Small intestine (tissue), 7 donors: ENCODE measurements around the gene ZMYM1. TPM values are rescaled to one million over a fixed set of nuclear protein-coding genes. Genes with fewer than 3 reads are reported as not detected.

Source experiments
- DNase-seq, 2 donors: peaks; one replicate each; pipeline versions ENCODE4 v3.0.0 to v3.0.0-alpha.2; 2013
- FAIRE-seq: peaks from 2 replicates; lab custom pipeline; 2012; peaks lifted over from hg19 to GRCh38; lab: Jason Lieb, UNC
- H3K27ac ChIP-seq, 3 donors: one replicate each; pipeline ENCODE4 v1.5.1; 2013; ENCODE audit warnings: low read length in 2 of 3, mild to moderate bottlenecking in 2 of 3, control low read depth in 1 of 3, inconsistent platforms in 1 of 3, low read depth in 1 of 3, moderate library complexity in 1 of 3
- H3K27me3 ChIP-seq, 3 donors: one replicate each; pipeline ENCODE4 v1.6.1; 2013; ENCODE audit warnings: low read length in 3 of 3, inconsistent platforms in 1 of 3; ENCODE audit not compliant: control insufficient read depth in 3 of 3, insufficient read depth in 3 of 3
- H3K36me3 ChIP-seq, 3 donors: one replicate each; pipeline ENCODE4 v1.6.1; 2013; ENCODE audit warnings: low read length in 3 of 3, inconsistent platforms in 1 of 3, low read depth in 1 of 3, mild to moderate bottlenecking in 1 of 3, moderate library complexity in 1 of 3; ENCODE audit not compliant: control insufficient read depth in 3 of 3, insufficient read depth in 2 of 3
- H3K4me1 ChIP-seq, 3 donors: one replicate each; pipeline ENCODE4 v1.6.1; 2013; ENCODE audit warnings: low read length in 2 of 3, inconsistent platforms in 1 of 3, low read depth in 1 of 3, mild to moderate bottlenecking in 1 of 3, moderate library complexity in 1 of 3; ENCODE audit not compliant: control insufficient read depth in 3 of 3, insufficient read depth in 2 of 3
- H3K4me3 ChIP-seq, 3 donors: one replicate each; pipeline ENCODE4 v1.5.1; 2013; ENCODE audit warnings: low read length in 3 of 3, control low read depth in 1 of 3, inconsistent platforms in 1 of 3, low read depth in 1 of 3, mild to moderate bottlenecking in 1 of 3, moderate library complexity in 1 of 3
- H3K9me3 ChIP-seq, 2 donors: one replicate each; pipeline ENCODE4 v1.6.1; 2013; ENCODE audit warnings: low read depth in 1 of 2, low read length in 1 of 2; ENCODE audit not compliant: control insufficient read depth in 2 of 2, insufficient read depth in 1 of 2
- WGBS, 3 donors: extraction: QIAGEN DNeasy Blood & Tissue Kit; methylation state at CpG; one replicate each; pipeline ENCODE4 v1.1.7; 2013; 5-methylcytosine and 5-hydroxymethylcytosine counted together
- polyA plus RNA-seq, 4 donors: library from polyadenylated mRNA; stranded (reverse) in 3 of 4; unstranded in 1 of 4; fragments of 200-250 nt in 3 of 4; fragments of 120-200 nt in 1 of 4; gene quantifications; one replicate each; pipeline versions ENCODE4 v1.2.1 to v1.2.3, GENCODE V29; 2013
- donor health status: healthy with polysubstance abuse.
- donor health status: control.
- donor health status: control.
- donor health status: Bipolar disorder and iron deficiency.
- donor health status: healthy.

The ZMYM1 gene
- polyA plus RNA-seq, 4 donors, result 1.1 to 17.5 (median 3.2) TPM

DNA sequence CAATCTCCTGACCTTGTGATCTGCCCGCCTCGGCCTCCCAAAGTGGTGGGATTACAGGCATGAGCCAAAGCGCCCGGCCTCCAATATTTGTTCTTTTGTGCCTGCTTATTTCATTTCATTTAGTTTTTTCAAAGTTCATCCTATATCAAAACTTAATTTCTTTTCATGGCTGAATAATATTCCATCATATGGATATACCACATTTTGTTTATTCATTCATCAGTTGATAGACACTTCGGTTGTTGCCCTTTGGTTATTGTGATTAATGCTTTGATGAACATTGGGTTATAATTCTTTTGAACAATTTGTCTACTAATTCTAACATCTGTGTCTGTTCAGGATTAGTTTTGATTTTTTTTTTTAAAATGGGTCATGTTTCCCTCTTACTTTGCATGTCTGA lies 72.0 kb downstream of the ZMYM1 start:
- no peak overlapping the region for H3K4me3 ChIP-seq
- no peak for DNase-seq
- peaks cover 0 to 2% of the 10 kb centered on the region in 2 donors for H3K9me3 ChIP-seq
- H3K27ac ChIP-seq, result no peak overlapping the region
- H3K36me3 ChIP-seq, result no peaks in the 10 kb centered on the region
- FAIRE-seq, result no peak
- WGBS, 3 donors, result 93 to 98% (median 97%) methylated on average over 5 of the region's 5 CpGs
- no peaks in the 10 kb centered on the region for H3K4me1 ChIP-seq
- H3K27me3 ChIP-seq, result no peaks in the 10 kb centered on the region

DNA sequence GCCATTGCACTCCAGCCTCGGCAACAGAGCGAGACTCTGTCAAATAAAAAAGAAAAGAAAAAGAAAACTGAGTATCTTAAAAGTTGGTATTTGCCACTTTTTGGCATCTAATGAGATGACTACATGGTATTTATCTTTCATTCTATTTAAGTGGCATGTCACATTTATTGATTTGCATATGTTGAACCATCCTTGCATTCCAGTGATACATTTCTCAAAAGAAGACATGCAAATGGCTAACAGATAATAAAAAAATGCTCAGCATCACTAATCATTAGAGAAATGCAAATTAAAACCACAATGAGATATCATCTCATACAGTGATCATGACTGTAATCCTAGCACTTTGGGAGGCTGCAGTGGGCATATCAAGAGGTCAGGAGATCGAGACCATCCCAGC lies 85.7 kb downstream of the ZMYM1 start:
- H3K9me3 ChIP-seq, result peaks cover 0 to 12% of the 10 kb centered on the region in 2 donors
- WGBS, 3 donors, result 98 to 100% (median 100%) methylated on average over 3 of the region's 3 CpGs

More for the DNA sequence above, 85.7 kb downstream of the ZMYM1 start:
- H3K4me3 ChIP-seq, result no peak overlapping the region
- H3K4me1 ChIP-seq, result no peaks in the 10 kb centered on the region
- H3K27ac ChIP-seq, result no peak overlapping the region
- no peaks in the 10 kb centered on the region for H3K36me3 ChIP-seq
- H3K27me3 ChIP-seq, result no peaks in the 10 kb centered on the region
- FAIRE-seq, result no peak
- DNase-seq, result no peak

Other genes starting within 250 kb of the ZMYM1 start
- gene SMIM12, start 219.6 kb upstream of the ZMYM1 start, polyA plus RNA-seq, result 10 to 100 TPM; 26.6 to 53.2 (median 35.0) TPM
- gene DLGAP3, start 149.7 kb upstream of the ZMYM1 start, polyA plus RNA-seq, result under 1 TPM in 3 of 4 donors, not detected in 1; 0.18 to 0.39 (median 0.27) TPM
- gene TMEM35B, start 94.0 kb upstream of the ZMYM1 start, polyA plus RNA-seq, result 10 to 100 TPM in 3 of 4 donors, 1 to 10 TPM in 1; 5.6 to 41.4 (median 26.7) TPM
- 10 to 100 TPM in 2 of 4 donors, 1 to 10 TPM in 2; 6.6 to 20.4 (median 10.0) TPM for gene ZMYM6, start 47.4 kb upstream of the ZMYM1 start, polyA plus RNA-seq
- gene SFPQ, start 113.8 kb downstream of the ZMYM1 start, polyA plus RNA-seq, result 100 to 1,000 TPM in 3 of 4 donors, 10 to 100 TPM in 1; 93.8 to 361 (median 146) TPM
- 10 to 100 TPM in 2 of 4 donors, 1 to 10 TPM in 2; 3.8 to 31.9 (median 8.7) TPM for gene ZMYM4, start 189.3 kb downstream of the ZMYM1 start, polyA plus RNA-seq